Nephron progenitor cell (in vitro differentiated cells): ENCODE results near the gene IL1A.

Experiments used
- DNase-seq: peaks from one replicate; pipeline ENCODE4 v3.0.0; 2021
- H3K27ac Mint-ChIP-seq: 2 replicates; pipeline ENCODE4 v1.8.0; 2021; ENCODE audit warnings: mild to moderate bottlenecking, moderate library complexity, mixed read lengths
- H3K27me3 Mint-ChIP-seq: 2 replicates; pipeline ENCODE4 v1.8.0; 2021; ENCODE audit warnings: mild to moderate bottlenecking, low read depth, mixed read lengths; ENCODE audit not compliant: poor library complexity
- H3K36me3 Mint-ChIP-seq: 2 replicates; pipeline ENCODE4 v1.8.0; 2021; ENCODE audit warnings: low read depth, mixed read lengths
- H3K4me1 Mint-ChIP-seq: 2 replicates; pipeline ENCODE4 v1.8.0; 2021; ENCODE audit warnings: mixed read lengths
- H3K4me3 Mint-ChIP-seq: 2 replicates; pipeline ENCODE4 v1.8.0; 2021; ENCODE audit warnings: mild to moderate bottlenecking, moderate library complexity, mixed read lengths
- H3K9me3 Mint-ChIP-seq: 2 replicates; pipeline ENCODE4 v1.8.0; 2021; ENCODE audit warnings: mild to moderate bottlenecking, moderate library complexity, mixed read lengths
- TF ChIP-seq, protein P1 (sequence below): fragments of 200-600 bp; sonication (generic); IDR thresholded peaks from 2 replicates; pipeline ENCODE4 v1.5.0; 2021; ENCODE audit warnings: antibody characterized with exemption

Gene IL1A

DNA sequence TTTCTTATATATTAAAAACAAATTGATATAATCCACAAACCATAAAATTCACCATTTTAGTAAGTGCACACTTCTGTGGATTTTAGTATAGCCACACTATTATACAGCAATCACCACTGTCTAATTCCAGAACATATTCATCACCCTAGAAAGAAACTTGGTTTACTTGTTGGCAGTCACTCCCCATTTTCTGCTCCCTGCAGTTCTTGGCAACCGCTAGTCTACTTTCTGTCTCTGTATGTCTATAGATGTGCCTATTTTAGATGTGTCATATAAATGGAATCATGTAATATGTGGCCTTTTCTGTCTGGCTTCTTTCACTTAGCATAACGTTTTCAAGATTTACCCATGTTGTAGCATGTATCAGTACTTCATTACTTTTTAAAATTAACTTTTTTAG, 25.6 kb downstream of the IL1A start:
- Mint-ChIP-seq H3K4me1 (peaks cover 22% of the 10 kb centered on the region), H3K36me3 (peaks cover 73% of the 10 kb centered on the region), H3K4me3 (no peak overlapping the region), H3K27ac (no peak overlapping the region), H3K9me3 (no peaks in the 10 kb centered on the region), H3K27me3 (no peaks in the 10 kb centered on the region)
- TF ChIP-seq, protein P1, sequence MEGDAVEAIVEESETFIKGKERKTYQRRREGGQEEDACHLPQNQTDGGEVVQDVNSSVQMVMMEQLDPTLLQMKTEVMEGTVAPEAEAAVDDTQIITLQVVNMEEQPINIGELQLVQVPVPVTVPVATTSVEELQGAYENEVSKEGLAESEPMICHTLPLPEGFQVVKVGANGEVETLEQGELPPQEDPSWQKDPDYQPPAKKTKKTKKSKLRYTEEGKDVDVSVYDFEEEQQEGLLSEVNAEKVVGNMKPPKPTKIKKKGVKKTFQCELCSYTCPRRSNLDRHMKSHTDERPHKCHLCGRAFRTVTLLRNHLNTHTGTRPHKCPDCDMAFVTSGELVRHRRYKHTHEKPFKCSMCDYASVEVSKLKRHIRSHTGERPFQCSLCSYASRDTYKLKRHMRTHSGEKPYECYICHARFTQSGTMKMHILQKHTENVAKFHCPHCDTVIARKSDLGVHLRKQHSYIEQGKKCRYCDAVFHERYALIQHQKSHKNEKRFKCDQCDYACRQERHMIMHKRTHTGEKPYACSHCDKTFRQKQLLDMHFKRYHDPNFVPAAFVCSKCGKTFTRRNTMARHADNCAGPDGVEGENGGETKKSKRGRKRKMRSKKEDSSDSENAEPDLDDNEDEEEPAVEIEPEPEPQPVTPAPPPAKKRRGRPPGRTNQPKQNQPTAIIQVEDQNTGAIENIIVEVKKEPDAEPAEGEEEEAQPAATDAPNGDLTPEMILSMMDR: no peak
- no peak for DNase-seq

DNA sequence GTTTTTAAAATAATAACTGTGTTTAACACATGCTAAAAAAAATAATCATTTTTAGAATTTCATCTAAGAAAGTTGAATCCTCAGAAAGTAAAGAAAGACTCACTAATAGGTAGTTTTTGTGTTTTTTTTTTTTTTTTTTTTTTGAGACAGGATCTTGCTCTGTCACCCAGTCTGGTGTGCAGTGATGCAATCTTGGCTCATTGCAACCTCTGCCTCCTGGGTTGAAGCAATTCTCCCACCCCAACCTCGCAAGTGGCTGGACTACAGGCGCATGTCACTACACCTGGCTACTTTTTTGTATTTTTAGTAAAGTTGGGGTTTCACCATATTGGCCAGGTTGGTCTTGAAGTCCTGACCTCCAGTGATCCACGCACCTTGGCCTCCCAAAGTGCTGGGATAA, 27.0 kb downstream of the IL1A start:
- Mint-ChIP-seq H3K36me3 (peaks cover 78% of the 10 kb centered on the region), H3K27me3 (no peaks in the 10 kb centered on the region), H3K4me1 (peaks cover 8% of the 10 kb centered on the region), H3K4me3 (no peak overlapping the region), H3K27ac (no peak overlapping the region), H3K9me3 (no peaks in the 10 kb centered on the region)
- DNase-seq: no peak
- TF ChIP-seq, protein P1: no peak

GRCh38 chr2:112756207-112756606, 28.1 kb downstream of the IL1A start:
- TF ChIP-seq, protein P1: no peak
- Mint-ChIP-seq H3K27me3 (no peaks in the 10 kb centered on the region), H3K36me3 (peaks cover 73% of the 10 kb centered on the region), H3K27ac (no peak overlapping the region), H3K4me1 (no peaks in the 10 kb centered on the region), H3K4me3 (no peak overlapping the region), H3K9me3 (no peaks in the 10 kb centered on the region)
- no peak for DNase-seq

- Mint-ChIP-seq H3K9me3 (no peaks in the 10 kb centered on the region), H3K36me3 (peaks cover 66% of the 10 kb centered on the region), H3K4me1 (no peaks in the 10 kb centered on the region)
These were observed 28.8 kb downstream of the IL1A start for GRCh38 chr2:112755444-112755843.

DNA sequence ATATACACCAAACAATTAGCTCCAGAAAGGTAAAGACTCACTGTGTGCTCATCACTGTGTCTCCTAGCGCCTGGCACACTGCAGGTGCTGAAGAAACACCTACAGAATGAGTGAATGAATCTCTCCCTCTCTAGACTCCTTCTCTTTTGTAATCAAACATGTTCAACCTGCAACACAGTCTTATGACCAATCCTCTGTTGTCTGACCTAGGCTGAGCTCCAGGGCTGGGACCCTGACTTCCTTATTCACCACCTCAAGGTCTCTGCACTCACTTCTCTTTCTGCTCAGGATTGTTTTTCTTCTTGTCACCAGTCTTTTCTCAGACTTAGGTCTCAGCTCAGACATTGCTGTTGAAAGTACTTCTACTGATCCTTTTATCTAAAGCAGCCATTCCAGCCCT, 29.7 kb downstream of the IL1A start:
- H3K4me1 Mint-ChIP-seq: no peaks in the 10 kb centered on the region
- H3K36me3 Mint-ChIP-seq: peaks cover 66% of the 10 kb centered on the region
- no peak for DNase-seq
- TF ChIP-seq, protein P1: no peak
- no peaks in the 10 kb centered on the region for H3K27me3 Mint-ChIP-seq
- H3K4me3 Mint-ChIP-seq: no peak overlapping the region
- H3K9me3 Mint-ChIP-seq: no peaks in the 10 kb centered on the region
- H3K27ac Mint-ChIP-seq: no peak overlapping the region

More at GRCh38 chr2:112755444-112755843, 28.8 kb downstream of the IL1A start:
- no peak for DNase-seq
- Mint-ChIP-seq H3K27me3 (no peaks in the 10 kb centered on the region), H3K27ac (no peak overlapping the region), H3K4me3 (no peak overlapping the region)
- TF ChIP-seq, protein P1: no peak

DNA sequence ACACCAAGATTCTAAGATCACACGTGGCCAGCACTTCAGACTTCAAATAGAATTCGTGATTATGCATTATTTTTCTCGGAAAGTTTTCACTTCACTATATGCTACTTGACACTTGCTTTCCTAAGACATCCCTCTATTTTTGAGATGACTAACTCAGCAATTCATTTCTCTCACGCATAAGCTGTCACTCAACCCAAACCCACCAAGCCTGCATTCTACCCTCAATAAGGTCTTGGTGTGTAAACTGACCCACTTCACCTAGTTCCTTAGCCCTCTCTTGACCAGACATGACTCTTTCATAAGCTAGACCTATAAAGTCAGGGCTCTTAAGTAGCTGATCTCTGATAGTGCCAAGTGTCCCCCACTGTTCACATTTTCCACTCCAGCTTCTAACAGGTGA, 31.6 kb downstream of the IL1A start:
- no peak for DNase-seq
- TF ChIP-seq, protein P1: no peak
- no peak overlapping the region for H3K27ac Mint-ChIP-seq
- H3K36me3 Mint-ChIP-seq: peaks cover 51% of the 10 kb centered on the region
- no peaks in the 10 kb centered on the region for H3K27me3 Mint-ChIP-seq
- no peak overlapping the region for H3K4me3 Mint-ChIP-seq
- H3K9me3 Mint-ChIP-seq: no peaks in the 10 kb centered on the region
- H3K4me1 Mint-ChIP-seq: no peaks in the 10 kb centered on the region
